GM13977 (cell line): ENCODE measurements around the gene GATAD1.
"Not testable (repeated sequence)": the region's sequence is repeated elsewhere in the genome, so short reads cannot be mapped to it uniquely, and the experiment has no call there.

Experiments
- DNase-seq: peaks from one replicate; pipeline ENCODE4 v3.0.0; 2012; ENCODE audit warnings: low spot score
- CTCF ChIP-seq: IDR thresholded peaks from 2 replicates; pipeline ENCODE4 v1.5.1; 2012; ENCODE audit warnings: mild to moderate bottlenecking, control low read depth; ENCODE audit not compliant: insufficient read depth; ENCODE audit errors: extremely low read depth, missing control alignments
- in situ Hi-C: fragments of 300-500 bp; cut with MboI; formaldehyde crosslinking; loops from one replicate; pipeline ENCODE4 v1.12.0; 2022; ENCODE audit warnings: low sequenced_read_pairs, low pct_unique_long_range_greater_than_20kb, mixed read lengths, inconsistent platforms; ENCODE audit not compliant: unreplicated experiment

GATAD1 gene

GRCh38 chr7:92435542-92435941, 11.7 kb upstream of the GATAD1 start:
- DNase-seq: no peak
- in situ Hi-C loops: loop anchor here (25.0 kb wide), 1 partner anchor 598 kb away; no protein-coding TSS in a partner anchor
- TF ChIP-seq CTCF: no peak

GRCh38 chr7:92436612-92437445, 10.5 kb upstream of the GATAD1 start:
- in situ Hi-C loops: loop anchor here (25.0 kb wide), 1 partner anchor 600 kb away; no protein-coding TSS in a partner anchor
- TF ChIP-seq CTCF: no peak
- no peak for DNase-seq

- in situ Hi-C loops: loop anchor here (25.0 kb wide), 1 partner anchor 601 kb away; no protein-coding TSS in a partner anchor
- no peak for DNase-seq
- no peak for TF ChIP-seq CTCF
Measured at GRCh38 chr7:92437956-92438491, 9.3 kb upstream of the GATAD1 start.

GRCh38 chr7:92442720-92443119, 4.6 kb upstream of the GATAD1 start:
- in situ Hi-C loops: loop anchor here (25.0 kb wide), 1 partner anchor 605 kb away; no protein-coding TSS in a partner anchor
- not testable (repeated sequence) for DNase-seq

GRCh38 chr7:92446869-92447344, 375 bp upstream of the GATAD1 start:
- no peak for DNase-seq
- in situ Hi-C loops: loop anchor here (25.0 kb wide), 1 partner anchor 610 kb away; no protein-coding TSS in a partner anchor
- no peak for TF ChIP-seq CTCF

- TF ChIP-seq CTCF: peak; percentile 49
- DNase-seq: peak; percentile 59
- in situ Hi-C loops: loop anchor here (25.0 kb wide), 1 partner anchor 611 kb away; no protein-coding TSS in a partner anchor
Measured at GRCh38 chr7:92448205-92448747, 994 bp downstream of the GATAD1 start.

- no peak for DNase-seq
- TF ChIP-seq CTCF: no peak
- in situ Hi-C loops: no loop called here
Measured at GRCh38 chr7:92451645-92452044, 4.4 kb downstream of the GATAD1 start.
